Stomach smooth muscle (tissue), 2 donors: Measurements from ENCODE around the gene MAGIX.
"Not testable (repeated sequence)": the region's sequence is repeated elsewhere in the genome, so short reads cannot be mapped to it uniquely, and the experiment has no call there.

Source experiments
- H3K27ac ChIP-seq: one replicate; pipeline ENCODE4 v1.7.0; 2013; ENCODE audit warnings: mild to moderate bottlenecking, low read length, inconsistent platforms
- H3K27me3 ChIP-seq, 2 donors: one replicate each; pipeline ENCODE4 v1.7.0; 2013; ENCODE audit warnings: low read length in 2 of 2; ENCODE audit not compliant: insufficient read depth in 2 of 2, control insufficient read depth in 1 of 2
- H3K36me3 ChIP-seq, 2 donors: one replicate each; pipeline ENCODE4 v1.7.0; 2013; ENCODE audit warnings: low read length in 2 of 2; ENCODE audit not compliant: control insufficient read depth in 2 of 2, insufficient read depth in 2 of 2
- H3K4me1 ChIP-seq: one replicate; pipeline ENCODE4 v1.7.0; 2013; ENCODE audit warnings: low read length; ENCODE audit not compliant: control insufficient read depth, insufficient read depth
- H3K4me3 ChIP-seq, 2 donors: one replicate each; pipeline ENCODE4 v1.7.0; 2013; ENCODE audit warnings: low read length in 2 of 2
- H3K9ac ChIP-seq, 2 donors: one replicate each; pipeline ENCODE4 v1.7.0; 2013; ENCODE audit warnings: low read length in 2 of 2, mild to moderate bottlenecking in 1 of 2
- H3K9me3 ChIP-seq, 2 donors: one replicate each; pipeline ENCODE4 v1.7.0; 2013; ENCODE audit warnings: low read length in 2 of 2; ENCODE audit not compliant: control insufficient read depth in 2 of 2
- donor health status: healthy.
- donor health status: Pancreatic carcinoma.

MAGIX gene

DNA sequence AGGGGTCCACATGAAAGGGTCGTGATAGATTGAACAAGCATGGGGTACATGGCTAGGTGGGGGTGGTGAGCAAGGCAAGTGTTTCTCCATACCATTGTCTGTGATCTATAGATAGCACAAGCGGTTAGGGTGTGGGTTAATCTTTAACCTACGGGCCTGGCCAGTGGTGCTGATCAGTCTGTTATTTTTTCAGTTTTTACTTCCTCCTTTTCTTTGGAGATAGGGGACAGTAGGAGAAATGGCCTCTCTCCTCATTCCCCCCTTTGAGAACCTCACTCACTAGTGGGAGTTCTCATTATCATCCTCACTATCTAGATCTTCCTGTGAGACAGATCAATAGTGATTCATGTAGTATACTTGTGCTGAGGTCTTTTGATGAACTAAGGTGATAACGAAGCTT is 22.8 kb upstream of the MAGIX start:
- peaks cover 0 to 13% of the 10 kb centered on the region in 2 donors for H3K9me3 ChIP-seq
- H3K9ac ChIP-seq: no peak overlapping the region
- H3K4me3 ChIP-seq: no peak overlapping the region

DNA sequence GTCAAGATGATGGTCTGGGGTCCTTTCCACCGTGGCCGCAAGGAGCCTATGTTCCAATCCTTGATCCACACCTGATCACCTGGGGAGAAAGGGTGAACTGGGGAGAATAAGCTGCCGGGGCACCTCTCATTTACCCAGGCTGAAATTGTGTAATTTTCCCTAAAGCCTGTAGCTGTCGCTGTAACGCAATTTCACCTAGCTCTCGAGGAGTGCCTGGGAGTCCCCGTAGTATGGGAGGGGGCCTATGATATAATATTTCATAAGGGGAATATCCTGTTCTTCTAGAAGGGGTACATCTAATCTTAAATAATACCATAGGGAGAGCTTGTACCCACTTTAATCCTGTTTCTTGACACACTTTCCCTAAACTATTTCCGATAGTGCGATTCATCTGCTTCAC is 20.3 kb upstream of the MAGIX start:
- H3K9ac ChIP-seq, H3K4me3 ChIP-seq, H3K36me3 ChIP-seq, H3K27me3 ChIP-seq, H3K4me1 ChIP-seq, H3K27ac ChIP-seq: not testable (repeated sequence)
- peaks cover 0 to 13% of the 10 kb centered on the region in 2 donors for H3K9me3 ChIP-seq

More for the DNA sequence above, 22.8 kb upstream of the MAGIX start:
- H3K27me3 ChIP-seq: no peaks in the 10 kb centered on the region
- no peak overlapping the region for H3K27ac ChIP-seq
- no peaks in the 10 kb centered on the region for H3K4me1 ChIP-seq
- no peaks in the 10 kb centered on the region for H3K36me3 ChIP-seq

DNA sequence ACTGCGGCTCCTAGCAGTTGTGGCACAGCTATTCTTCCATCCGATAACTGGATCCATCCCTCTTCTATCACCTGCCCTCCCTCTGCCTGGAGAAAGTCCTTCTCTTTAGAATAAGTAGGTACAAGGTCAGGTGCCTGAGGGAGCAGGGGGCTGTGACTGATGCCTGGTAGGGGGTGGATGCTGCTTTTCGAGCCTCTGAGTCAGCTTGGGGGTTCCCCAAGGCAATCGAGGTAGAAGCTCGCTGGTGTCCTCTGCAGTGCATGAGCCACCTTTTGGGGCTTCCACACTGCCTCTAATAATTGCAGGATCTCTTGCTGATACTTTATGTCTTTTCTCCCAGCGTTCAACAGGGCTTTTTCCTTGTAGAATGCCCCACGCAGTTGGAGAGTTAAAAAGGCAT is 19.4 kb upstream of the MAGIX start:
- not testable (repeated sequence) for H3K4me1 ChIP-seq, H3K9ac ChIP-seq, H3K4me3 ChIP-seq, H3K36me3 ChIP-seq, H3K27ac ChIP-seq, H3K27me3 ChIP-seq
- peaks cover 0 to 13% of the 10 kb centered on the region in 2 donors for H3K9me3 ChIP-seq

DNA sequence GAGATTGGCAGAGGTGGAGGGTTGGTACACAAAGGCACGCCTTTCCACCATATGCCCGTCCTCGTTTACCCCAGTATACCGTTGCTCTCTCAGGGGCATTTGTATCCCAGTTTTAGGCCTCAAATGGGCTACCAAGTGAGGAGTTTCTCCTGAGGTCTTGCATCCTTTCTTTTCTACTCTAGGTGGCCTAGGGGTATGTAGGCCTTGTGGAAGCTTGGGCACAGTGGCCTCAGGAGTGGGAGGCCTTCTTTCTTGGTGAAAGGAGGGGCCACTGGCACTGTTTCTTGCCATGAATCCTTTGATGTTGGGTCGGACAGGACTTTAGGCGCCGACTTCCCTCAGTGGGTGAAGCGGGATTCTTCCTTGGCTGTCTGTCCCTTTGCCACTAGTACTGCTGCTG is 15.3 kb upstream of the MAGIX start:
- H3K27ac ChIP-seq: no peak overlapping the region
- no peaks in the 10 kb centered on the region for H3K36me3 ChIP-seq
- H3K4me1 ChIP-seq: no peaks in the 10 kb centered on the region
- H3K9me3 ChIP-seq: no peaks in the 10 kb centered on the region
- H3K27me3 ChIP-seq: peaks cover 0 to 3% of the 10 kb centered on the region in 2 donors
- H3K9ac ChIP-seq: no peak overlapping the region
- H3K4me3 ChIP-seq: no peak overlapping the region

DNA sequence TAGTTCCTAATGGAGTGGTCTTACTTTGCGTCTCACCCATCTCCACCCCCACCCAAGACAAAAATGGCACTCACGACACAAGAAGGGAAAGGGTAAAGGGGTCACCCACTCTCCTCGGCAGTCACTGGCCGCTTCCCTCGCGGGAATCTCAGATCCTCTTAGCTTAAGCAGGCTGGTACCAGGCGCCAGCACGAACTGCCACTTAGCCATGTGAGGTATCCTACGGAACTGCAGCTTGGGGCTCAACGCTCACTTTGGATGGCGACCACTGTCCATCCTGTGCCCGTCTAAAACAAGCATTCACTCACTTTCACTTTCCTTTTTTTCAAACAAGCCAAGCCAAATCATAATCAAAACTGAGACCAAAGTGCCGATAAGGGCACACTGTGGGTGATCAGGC is 14.6 kb upstream of the MAGIX start:
- H3K4me3 ChIP-seq: no peak overlapping the region
- no peaks in the 10 kb centered on the region for H3K4me1 ChIP-seq
- H3K9ac ChIP-seq: no peak overlapping the region
- H3K9me3 ChIP-seq: no peaks in the 10 kb centered on the region
- no peaks in the 10 kb centered on the region for H3K36me3 ChIP-seq
- no peak overlapping the region for H3K27ac ChIP-seq
- peaks cover 0 to 3% of the 10 kb centered on the region in 2 donors for H3K27me3 ChIP-seq

DNA sequence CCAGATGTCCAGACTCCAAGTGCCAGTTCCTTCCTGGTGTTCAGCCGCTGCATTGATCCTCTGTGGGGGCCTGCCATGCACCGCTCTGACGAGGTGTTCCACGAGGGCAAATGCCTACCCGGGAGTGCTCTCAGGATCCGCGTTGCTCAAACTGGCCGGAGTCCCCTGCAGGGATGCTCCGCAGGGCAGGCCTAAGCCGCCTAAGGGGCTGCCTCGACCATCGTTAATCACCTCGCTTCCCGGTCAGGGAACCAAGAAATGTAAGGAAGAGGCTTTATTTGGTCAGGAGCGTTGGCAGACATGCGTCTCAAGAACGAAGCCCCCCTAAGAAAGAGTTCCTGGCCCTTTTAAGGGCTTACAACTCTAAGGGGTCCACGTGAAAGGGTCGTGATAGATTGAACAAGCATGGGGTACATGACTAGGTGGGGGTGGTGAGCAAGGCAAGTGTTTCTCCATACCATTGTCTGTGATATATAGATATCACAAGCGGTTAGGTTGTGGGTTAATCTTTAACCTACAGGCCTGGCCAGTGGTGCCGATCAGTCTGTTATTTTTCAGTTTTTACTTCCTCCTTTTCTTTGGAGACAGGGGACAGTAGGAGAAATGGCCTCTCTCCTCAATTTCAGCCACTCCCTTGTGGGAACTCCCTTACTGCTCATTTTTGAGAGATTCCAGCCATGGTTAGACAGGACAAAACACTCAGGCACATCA is 14.0 kb upstream of the MAGIX start:
- not testable (repeated sequence) for H3K9me3 ChIP-seq, H3K36me3 ChIP-seq, H3K4me1 ChIP-seq, H3K9ac ChIP-seq, H3K27ac ChIP-seq, H3K27me3 ChIP-seq, H3K4me3 ChIP-seq

DNA sequence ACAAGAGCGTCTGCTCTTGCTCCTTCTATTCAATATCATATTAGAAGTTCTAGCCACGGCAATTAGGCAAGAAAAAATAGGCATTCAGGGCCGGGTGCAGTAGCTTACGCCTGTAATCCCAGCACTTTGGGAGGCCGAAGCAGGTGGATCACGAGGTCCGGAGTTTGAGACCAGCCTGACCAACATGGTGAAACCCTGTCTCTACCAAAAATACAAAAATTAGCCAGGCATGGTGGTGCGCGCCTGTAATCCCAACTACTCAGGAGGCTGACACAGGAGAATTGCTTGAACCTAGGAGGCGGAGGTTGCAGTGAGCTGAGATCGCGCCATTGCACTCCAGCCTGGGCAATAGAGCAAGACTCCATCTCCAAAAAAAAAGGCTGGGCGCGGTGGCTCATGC is 13.3 kb upstream of the MAGIX start:
- not testable (repeated sequence) for H3K36me3 ChIP-seq, H3K4me1 ChIP-seq, H3K4me3 ChIP-seq, H3K27me3 ChIP-seq, H3K9ac ChIP-seq, H3K9me3 ChIP-seq, H3K27ac ChIP-seq

DNA sequence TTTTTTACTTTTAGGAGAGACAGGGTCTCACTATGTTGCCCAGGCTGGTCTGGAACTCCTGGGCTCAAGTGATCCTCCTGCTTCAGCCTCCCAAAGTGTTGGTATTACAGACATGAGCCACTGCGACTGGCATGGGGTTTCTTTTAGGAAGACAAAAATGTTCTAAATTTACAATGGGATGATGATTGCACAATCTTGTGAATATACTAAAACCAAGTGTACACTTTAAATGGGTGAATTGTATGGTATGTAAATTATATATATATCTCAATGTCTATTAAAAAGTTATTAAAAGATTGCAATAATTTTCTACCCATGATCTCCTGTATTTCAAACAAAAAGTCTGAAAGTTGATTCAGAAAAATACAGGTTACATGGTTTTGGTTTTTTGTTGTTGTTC is 9.1 kb upstream of the MAGIX start:
- H3K27ac ChIP-seq: no peak overlapping the region
- H3K27me3 ChIP-seq: no peaks in the 10 kb centered on the region
- no peaks in the 10 kb centered on the region for H3K36me3 ChIP-seq
- H3K9me3 ChIP-seq: peaks cover 0 to 2% of the 10 kb centered on the region in 2 donors
- no peak overlapping the region for H3K9ac ChIP-seq
- peaks cover 7% of the 10 kb centered on the region for H3K4me1 ChIP-seq
- no peak overlapping the region for H3K4me3 ChIP-seq

DNA sequence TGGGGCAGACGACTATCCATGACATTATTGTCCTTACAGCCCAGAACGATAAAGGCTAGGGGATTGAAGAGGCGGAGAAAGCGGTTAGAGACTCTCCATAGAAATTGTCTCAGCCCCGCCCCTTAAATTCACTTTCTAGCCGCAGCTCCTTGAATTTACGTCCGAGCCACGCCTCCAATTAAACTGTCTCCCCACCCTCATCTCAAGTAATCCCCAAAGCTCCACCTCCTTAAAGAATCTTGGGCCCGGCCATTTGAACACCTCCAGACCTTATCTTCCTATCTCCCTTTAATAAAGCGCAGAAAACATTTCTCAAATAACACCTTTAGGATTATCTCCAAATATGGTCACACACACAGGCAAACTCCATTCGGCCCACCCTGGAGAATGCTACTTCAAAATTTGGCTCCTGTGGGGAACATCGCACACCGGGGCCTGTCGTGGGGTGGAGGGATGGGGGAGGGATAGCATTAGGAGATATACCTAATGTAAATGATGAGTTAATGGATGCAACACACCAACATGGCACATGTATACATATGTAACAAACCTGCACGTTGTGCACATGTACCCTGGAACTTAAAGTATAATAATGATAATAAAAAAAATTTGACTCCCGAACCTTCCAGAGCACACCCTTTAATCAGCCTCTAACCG is 7.2 kb upstream of the MAGIX start:
- peak overlapping the region; percentile 93 for H3K27ac ChIP-seq
- no peaks in the 10 kb centered on the region for H3K36me3 ChIP-seq
- H3K4me3 ChIP-seq: peak overlapping the region; percentile 38 to 71
- peaks cover 0 to 5% of the 10 kb centered on the region in 2 donors for H3K27me3 ChIP-seq
- H3K4me1 ChIP-seq: peaks cover 7% of the 10 kb centered on the region
- H3K9ac ChIP-seq: peak overlapping the region; percentile 89 to 93
- H3K9me3 ChIP-seq: peaks cover 0 to 2% of the 10 kb centered on the region in 2 donors

DNA sequence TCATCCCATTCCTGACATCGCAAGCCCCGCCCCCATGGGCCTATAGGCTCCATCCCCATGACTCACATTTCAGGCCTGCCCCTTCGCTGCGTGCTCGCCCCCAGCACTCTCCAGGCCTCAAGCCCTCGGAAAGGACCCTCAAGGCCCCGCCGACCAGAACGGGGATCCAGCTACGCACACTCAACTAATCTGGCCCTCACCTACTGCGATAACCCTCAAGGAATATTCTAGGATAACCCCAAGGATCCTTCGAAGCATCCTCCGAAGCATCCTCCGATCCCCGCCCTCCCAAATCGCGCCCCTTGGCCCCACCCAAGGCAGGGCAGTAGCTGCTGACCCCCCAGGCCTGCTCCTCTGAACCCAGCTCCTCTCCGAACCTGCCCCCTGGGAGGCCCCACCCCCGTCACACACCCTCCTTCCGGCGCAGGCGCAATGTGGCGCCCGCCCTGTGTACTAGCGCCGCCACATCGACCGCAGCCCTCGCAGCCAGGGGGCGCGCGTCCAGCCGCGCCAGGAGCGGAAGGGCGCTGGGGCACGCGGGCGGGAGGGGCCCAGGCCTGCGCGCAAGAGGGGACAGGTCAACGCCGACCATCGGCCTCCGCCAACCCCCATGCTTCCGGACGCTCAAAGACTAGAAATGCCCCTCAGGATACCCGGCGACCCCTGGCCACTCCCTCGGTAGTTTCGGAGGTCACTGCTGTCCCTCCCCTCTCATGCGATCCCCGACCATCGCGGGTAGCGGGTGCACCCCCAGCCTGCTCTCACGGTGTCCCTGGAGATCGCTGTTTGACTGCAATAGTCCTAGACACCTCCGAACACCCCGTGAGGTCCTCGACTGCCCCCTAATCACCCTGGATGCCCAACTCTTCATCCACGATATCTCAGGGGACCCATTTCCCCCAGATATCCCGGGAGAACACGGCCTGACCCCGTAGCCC is 6.4 kb upstream of the MAGIX start:
- Histone ChIP-seq H3K27ac (peak overlapping the region; percentile 93), H3K4me3 (peak overlapping the region; percentile 50 to 71), H3K4me1 (peaks cover 7% of the 10 kb centered on the region), H3K27me3 (peaks cover 0 to 5% of the 10 kb centered on the region in 2 donors), H3K9me3 (peaks cover 0 to 2% of the 10 kb centered on the region in 2 donors), H3K36me3 (no peaks in the 10 kb centered on the region), H3K9ac (peak overlapping the region; percentile 89 to 93)
